WTC11 (cell line): Measurements from ENCODE around the gene PDE1C.

Experiments
- ATF1 ChIP-seq: sonication (generic); formaldehyde crosslinking; IDR thresholded peaks from 2 replicates; pipeline ENCODE4 v1.8.1; 2023; ENCODE audit warnings: mild to moderate bottlenecking, moderate library complexity, missing genetic modification reagents
- FOXJ3 ChIP-seq: sonication (generic); formaldehyde crosslinking; IDR thresholded peaks from 2 replicates; pipeline ENCODE4 v1.9.0; 2021; ENCODE audit warnings: missing genetic modification reagents, mild to moderate bottlenecking, borderline replicate concordance
- NFE2L1 ChIP-seq: sonication (generic); formaldehyde crosslinking; IDR thresholded peaks from 2 replicates; pipeline ENCODE4 v1.8.1; 2023; ENCODE audit warnings: missing genetic modification reagents
- TCF7 ChIP-seq: sonication (generic); formaldehyde crosslinking; IDR thresholded peaks from 2 replicates; pipeline ENCODE4 v1.8.0; 2022; ENCODE audit warnings: mild to moderate bottlenecking, low read depth, missing genetic modification reagents, moderate library complexity
- TF ChIP-seq, protein P1 (sequence below): sonication (generic); formaldehyde crosslinking; IDR thresholded peaks from 2 replicates; pipeline ENCODE4 v1.8.0; 2022; ENCODE audit warnings: mild to moderate bottlenecking, missing genetic modification reagents
- TF ChIP-seq, protein P2 (sequence below): sonication (generic); formaldehyde crosslinking; IDR thresholded peaks from 2 replicates; pipeline ENCODE4 v1.8.1; 2023; ENCODE audit warnings: mild to moderate bottlenecking, missing genetic modification reagents, moderate library complexity

DNA sequence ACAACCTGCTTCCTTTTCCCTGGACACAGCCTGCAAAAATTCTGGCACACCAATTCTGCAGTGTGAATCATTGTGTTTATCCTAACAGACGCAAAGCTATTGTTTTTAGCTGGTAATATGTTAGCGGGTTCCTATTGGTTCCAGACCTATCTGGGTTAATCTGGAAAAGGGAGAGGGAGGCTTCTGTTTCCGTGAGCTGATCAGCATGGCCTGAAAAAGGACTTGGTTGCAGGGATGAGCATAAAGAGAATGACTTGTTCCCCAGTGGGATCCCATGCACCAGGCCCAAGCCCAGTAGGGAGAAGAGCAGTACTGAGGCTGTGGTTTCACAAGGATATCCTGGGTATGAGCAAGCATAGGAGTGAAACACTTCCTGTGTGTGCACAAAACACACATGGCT is 78.4 kb downstream of the PDE1C start:
- TF ChIP-seq FOXJ3 (CRISPR knock-in tag) (no peak), TCF7 (no peak), ATF1 (no peak), NFE2L1 (CRISPR knock-in tag) (no peak)
- TF ChIP-seq, protein P1, sequence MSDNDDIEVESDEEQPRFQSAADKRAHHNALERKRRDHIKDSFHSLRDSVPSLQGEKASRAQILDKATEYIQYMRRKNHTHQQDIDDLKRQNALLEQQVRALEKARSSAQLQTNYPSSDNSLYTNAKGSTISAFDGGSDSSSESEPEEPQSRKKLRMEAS (CRISPR knock-in tag): no peak
- TF ChIP-seq, protein P2, sequence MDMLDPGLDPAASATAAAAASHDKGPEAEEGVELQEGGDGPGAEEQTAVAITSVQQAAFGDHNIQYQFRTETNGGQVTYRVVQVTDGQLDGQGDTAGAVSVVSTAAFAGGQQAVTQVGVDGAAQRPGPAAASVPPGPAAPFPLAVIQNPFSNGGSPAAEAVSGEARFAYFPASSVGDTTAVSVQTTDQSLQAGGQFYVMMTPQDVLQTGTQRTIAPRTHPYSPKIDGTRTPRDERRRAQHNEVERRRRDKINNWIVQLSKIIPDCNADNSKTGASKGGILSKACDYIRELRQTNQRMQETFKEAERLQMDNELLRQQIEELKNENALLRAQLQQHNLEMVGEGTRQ (CRISPR knock-in tag): no peak
